GM12801 (cell line): ENCODE measurements around the gene R3HCC1L.

Source experiments
- CTCF ChIP-seq: IDR thresholded peaks from one replicate; pipeline ENCODE4 v1.5.1; 2011; ENCODE audit warnings: control low read depth; ENCODE audit not compliant: insufficient read length; ENCODE audit errors: extremely low read depth

Gene R3HCC1L

GRCh38 chr10:98134431-98135221 is at the start of gene R3HCC1L:
TSS of gene R3HCC1L (plus strand) at chr10:98134657. CDS start at chr10:98208115, 73,458 bp downstream.
- TF ChIP-seq CTCF = no peak

GRCh38 chr10:98085238-98085637 is 49.2 kb upstream of the R3HCC1L start:
- no peak for TF ChIP-seq CTCF

GRCh38 chr10:98086837-98087708 is 47.4 kb upstream of the R3HCC1L start:
- TF ChIP-seq CTCF = no peak

GRCh38 chr10:98088186-98088971 is 46.1 kb upstream of the R3HCC1L start:
- no peak for TF ChIP-seq CTCF

- no peak for TF ChIP-seq CTCF
Measured at GRCh38 chr10:98090822-98091221, 43.6 kb upstream of the R3HCC1L start.

- TF ChIP-seq CTCF = no peak
Measured at GRCh38 chr10:98096316-98096715, 38.1 kb upstream of the R3HCC1L start.

GRCh38 chr10:98096731-98097130 is 37.7 kb upstream of the R3HCC1L start:
- TF ChIP-seq CTCF = no peak
